ENCODE data around the gene INCA1.

INCA1 gene

DNA sequence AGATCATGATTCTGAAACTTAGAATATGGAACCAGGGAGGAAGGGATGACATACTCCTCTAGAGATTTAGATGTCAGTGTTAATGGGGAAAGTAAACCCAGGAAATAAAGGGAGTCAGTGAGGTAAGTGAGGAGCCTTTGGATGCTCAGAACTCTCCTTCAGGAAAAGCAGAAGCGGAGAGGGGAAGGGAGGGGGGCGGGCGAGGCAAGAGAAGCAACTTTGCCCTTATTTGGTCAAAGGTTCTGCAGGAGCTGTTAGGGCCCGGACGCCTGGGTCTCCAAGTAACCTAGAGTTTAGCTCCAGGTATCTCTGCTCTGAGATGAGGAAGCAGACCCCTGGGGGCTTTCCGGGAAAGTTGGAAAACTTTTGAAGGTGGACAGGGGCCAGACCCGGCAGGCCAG lies 50.3 kb downstream of the INCA1 start:
- H3K36me3 Mint-ChIP-seq (ENCODE audit: insufficient read depth) = peaks cover 56% of the 10 kb centered on the region
- H3K27ac Mint-ChIP-seq = peak overlapping the region; percentile 32 to 94
- peak in 1 of 3 experiments; percentile 11 for DNase-seq
- H3K9me3 Mint-ChIP-seq = no peaks in the 10 kb centered on the region
- peaks cover 57 to 62% of the 10 kb centered on the region in 2 donors for H3K4me1 Mint-ChIP-seq (ENCODE audit: low read depth in 2 of 2)
- H3K4me3 Mint-ChIP-seq = peak overlapping the region; percentile 94
- no peak for ATAC-seq (replicated peaks)
- H3K27me3 Mint-ChIP-seq = no peaks in the 10 kb centered on the region

DNA sequence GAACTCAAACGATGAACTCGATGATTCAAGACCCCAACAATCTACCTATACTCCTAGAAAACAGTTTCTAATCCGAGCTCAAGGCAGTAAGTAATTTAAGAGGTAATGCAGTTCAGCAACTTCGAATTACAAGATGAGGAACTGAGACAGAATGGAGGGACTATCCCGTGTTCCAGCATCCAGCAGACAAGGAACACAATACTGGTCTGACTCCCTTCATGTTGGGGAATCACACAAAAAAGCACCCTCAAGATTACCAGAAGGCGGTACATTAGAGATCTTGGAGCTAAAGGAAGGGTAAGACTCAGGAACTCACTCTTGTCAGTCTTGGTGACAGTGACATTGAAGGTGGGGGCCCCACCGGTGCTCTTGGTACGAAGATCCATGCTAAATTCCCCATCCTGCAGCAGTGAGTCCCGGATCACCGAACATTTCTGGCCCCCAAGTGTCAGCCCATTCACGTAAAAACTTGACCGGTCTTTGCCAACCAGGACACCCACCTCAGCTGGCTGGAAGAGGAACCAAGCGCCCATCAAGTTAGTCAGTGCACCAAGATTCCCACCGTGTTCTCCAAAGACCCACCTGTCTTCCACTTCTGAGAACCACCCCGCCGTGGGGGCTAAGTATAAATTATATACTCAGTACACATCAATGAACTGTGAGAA lies 50.9 kb downstream of the INCA1 start:
- DNase-seq = no peak
- no peak for ATAC-seq (replicated peaks)
- no peaks in the 10 kb centered on the region for H3K27me3 Mint-ChIP-seq
- H3K4me1 Mint-ChIP-seq (ENCODE audit: low read depth in 2 of 2) = peaks cover 63 to 64% of the 10 kb centered on the region in 2 donors
- H3K9me3 Mint-ChIP-seq = no peaks in the 10 kb centered on the region
- H3K36me3 Mint-ChIP-seq (ENCODE audit: insufficient read depth) = peaks cover 59% of the 10 kb centered on the region
- H3K4me3 Mint-ChIP-seq = peak overlapping the region; percentile 94
- H3K27ac Mint-ChIP-seq = peak overlapping the region; percentile 32 to 94

DNA sequence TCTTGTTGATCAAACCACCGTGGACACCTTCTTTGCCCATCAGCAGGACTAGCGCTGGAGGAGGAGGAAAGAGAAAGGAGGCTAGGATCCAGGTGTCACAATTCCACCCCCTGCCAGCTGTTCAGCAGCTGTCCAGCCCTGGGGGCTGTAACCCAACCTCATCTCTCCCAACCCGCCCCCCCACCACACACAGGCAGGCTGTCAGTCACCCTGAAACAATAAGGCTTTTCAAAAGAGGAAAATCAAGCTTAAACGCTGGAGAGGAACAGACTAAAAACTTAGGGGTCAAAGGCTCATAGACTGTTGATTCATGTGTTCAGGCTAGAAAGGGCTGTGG lies 51.4 kb downstream of the INCA1 start:
- DNase-seq = no peak
- no peak for ATAC-seq (replicated peaks)
- Mint-ChIP-seq H3K27me3 (no peaks in the 10 kb centered on the region), H3K27ac (peak overlapping the region; percentile 32 to 94), H3K4me3 (peak overlapping the region; percentile 94), H3K4me1 (ENCODE audit: low read depth in 2 of 2) (peaks cover 64 to 65% of the 10 kb centered on the region in 2 donors), H3K9me3 (no peaks in the 10 kb centered on the region), H3K36me3 (ENCODE audit: insufficient read depth) (peaks cover 64% of the 10 kb centered on the region)

DNA sequence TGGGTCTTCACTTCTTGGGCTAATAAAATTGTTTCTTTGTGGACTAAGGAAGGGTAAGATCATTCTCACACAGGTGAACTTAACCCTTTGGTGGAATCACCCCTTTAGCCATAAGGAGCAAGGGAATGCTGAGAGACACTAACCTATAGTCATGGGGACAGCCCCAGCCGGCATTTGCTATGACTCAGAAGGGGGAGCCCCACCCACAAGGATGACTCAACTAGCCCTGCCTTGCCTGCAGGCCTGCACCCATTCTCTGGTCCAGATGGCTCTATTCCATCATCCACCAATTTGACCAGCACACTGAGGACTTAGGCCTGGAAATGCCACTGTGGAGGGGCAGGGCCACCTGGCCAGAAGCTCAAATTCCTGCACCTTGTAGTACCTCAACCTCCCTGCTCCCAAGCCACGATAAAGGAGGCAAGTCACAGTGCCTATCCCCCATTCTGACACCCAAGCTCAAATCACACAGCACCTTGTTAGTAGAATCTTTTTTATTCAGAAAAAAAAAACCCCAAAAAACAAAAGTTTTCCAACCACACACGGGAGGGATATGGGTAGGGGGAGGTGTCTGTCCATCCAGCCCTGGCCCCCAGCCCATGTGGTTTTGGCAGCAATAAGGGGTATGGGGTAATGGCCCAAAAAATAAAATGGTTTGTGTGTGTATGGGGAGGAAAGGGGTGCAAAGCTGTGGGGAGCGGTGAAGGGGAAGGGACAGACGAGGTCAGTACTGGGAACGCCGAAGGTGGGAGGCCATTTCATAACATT lies 52.0 kb downstream of the INCA1 start:
- Mint-ChIP-seq H3K9me3 (no peaks in the 10 kb centered on the region), H3K4me3 (peak overlapping the region; percentile 94), H3K27me3 (no peaks in the 10 kb centered on the region), H3K4me1 (ENCODE audit: low read depth in 2 of 2) (peaks cover 61 to 63% of the 10 kb centered on the region in 2 donors), H3K27ac (peak overlapping the region; percentile 94 to 95), H3K36me3 (ENCODE audit: insufficient read depth) (peaks cover 68% of the 10 kb centered on the region)
- ATAC-seq (replicated peaks) (peak; percentile 25), DNase-seq (peak; percentile 59 to 65 (median 61))

DNA sequence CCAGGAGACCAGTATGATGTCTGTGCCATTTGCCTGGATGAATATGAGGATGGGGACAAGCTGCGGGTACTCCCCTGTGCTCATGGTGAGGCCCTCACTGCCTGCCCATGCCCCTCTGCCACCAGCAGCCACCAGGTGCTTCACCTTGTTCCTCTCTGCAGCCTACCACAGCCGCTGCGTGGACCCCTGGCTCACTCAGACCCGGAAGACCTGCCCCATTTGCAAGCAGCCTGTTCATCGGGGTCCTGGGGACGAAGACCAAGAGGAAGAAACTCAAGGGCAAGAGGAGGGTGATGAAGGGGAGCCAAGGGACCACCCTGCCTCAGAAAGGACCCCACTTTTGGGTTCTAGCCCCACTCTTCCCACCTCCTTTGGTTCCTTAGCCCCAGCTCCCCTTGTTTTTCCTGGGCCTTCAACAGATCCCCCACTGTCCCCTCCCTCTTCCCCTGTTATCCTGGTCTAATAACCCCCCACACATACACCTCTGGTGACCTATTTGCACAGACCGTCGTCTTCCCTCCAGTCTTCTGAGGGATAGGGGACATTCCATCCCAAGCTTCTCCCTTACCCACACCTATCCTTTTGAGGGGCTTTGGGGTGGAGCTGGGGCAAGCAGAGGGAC lies 52.7 kb downstream of the INCA1 start:
- Mint-ChIP-seq H3K4me3 (peak overlapping the region; percentile 94), H3K9me3 (no peaks in the 10 kb centered on the region), H3K27ac (peak overlapping the region; percentile 94 to 95), H3K36me3 (ENCODE audit: insufficient read depth) (peaks cover 73% of the 10 kb centered on the region), H3K4me1 (ENCODE audit: low read depth in 2 of 2) (peaks cover 59 to 60% of the 10 kb centered on the region in 2 donors), H3K27me3 (no peaks in the 10 kb centered on the region)
- DNase-seq = no peak
- ATAC-seq (replicated peaks) = no peak

DNA sequence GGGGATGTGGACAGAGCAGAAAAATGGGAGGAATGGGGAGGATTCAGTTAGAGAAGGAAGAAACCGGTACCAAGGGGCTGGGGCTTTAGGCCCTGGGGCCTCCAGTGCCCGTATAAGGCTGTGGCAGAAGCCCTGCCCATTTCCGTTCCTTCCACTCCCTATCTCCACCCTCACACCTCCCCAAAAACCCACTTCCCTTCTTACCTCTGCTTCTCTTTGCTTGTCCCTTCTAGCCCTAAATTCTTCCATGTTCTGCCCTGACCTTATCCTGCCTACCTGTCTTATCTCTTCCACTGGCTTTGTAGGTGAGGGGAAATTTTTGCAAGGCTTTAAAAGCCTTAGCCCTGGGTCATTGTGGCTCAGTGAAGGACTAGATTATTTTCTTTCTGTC lies 53.2 kb downstream of the INCA1 start:
- DNase-seq = peak in 2 of 3 experiments; percentile 35 to 39
- peak; percentile 8 for ATAC-seq (replicated peaks)
- Mint-ChIP-seq H3K9me3 (no peaks in the 10 kb centered on the region), H3K4me3 (peak overlapping the region; percentile 94), H3K27ac (peak overlapping the region; percentile 71 to 94), H3K4me1 (ENCODE audit: low read depth in 2 of 2) (peaks cover 62% of the 10 kb centered on the region in 2 donors), H3K27me3 (no peaks in the 10 kb centered on the region), H3K36me3 (ENCODE audit: insufficient read depth) (peaks cover 71% of the 10 kb centered on the region)

DNA sequence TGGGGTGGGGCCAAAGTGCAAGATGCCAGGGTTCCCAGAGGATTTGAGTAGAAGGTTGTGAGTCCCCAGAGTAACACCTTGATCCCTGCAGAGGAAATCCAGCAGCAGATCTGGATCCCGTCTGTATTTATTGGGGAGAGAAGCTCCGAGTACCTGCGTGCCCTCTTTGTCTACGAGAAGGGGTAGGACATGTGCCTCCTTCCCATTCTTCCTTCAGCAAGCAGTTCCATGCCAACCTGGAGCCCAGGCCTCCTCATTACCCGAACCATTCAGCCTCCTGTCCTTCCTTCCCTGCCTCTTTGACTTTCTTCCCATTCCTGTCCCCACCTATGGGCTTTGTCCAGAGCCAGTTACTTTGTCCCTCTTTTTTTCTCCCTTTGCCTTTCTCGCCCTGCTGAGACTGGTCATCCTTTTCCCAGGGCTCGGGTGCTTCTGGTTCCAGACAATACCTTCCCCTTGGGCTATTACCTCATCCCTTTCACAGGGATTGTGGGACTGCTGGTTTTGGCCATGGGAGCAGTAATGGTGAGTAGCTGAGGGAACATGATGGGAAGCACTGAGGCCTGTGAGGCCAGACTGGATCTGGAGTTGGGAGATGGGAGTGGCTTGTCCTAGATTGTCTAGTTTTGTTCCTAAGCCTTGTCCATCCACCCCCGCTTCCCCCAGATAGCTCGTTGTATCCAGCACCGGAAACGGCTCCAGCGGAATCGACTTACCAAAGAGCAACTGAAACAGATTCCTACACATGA lies 54.4 kb downstream of the INCA1 start:
- Mint-ChIP-seq H3K4me3 (peak overlapping the region; percentile 94), H3K9me3 (no peaks in the 10 kb centered on the region), H3K27ac (peak overlapping the region; percentile 71 to 93), H3K27me3 (no peaks in the 10 kb centered on the region), H3K4me1 (ENCODE audit: low read depth in 2 of 2) (peaks cover 69 to 72% of the 10 kb centered on the region in 2 donors), H3K36me3 (ENCODE audit: insufficient read depth) (peaks cover 66% of the 10 kb centered on the region)
- DNase-seq (no peak), ATAC-seq (replicated peaks) (no peak)

DNA sequence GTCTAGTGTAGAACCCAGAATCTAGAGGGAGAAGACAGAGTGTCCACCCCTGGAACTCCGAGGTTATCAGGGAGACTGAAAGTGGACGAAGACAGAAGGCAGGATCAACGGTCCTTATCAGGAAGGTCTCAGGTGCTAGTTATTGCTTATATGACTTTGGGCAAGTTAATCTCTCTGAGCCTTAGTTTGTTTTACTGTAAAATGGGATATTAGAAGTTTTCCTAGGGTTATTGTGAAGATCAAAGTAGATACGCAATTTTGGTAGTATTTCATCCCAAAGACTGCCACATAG lies 56.1 kb downstream of the INCA1 start:
- Mint-ChIP-seq H3K36me3 (ENCODE audit: insufficient read depth) (peaks cover 60% of the 10 kb centered on the region), H3K4me3 (peak overlapping the region; percentile 94), H3K27me3 (no peaks in the 10 kb centered on the region), H3K9me3 (no peaks in the 10 kb centered on the region), H3K4me1 (ENCODE audit: low read depth in 2 of 2) (peaks cover 61 to 67% of the 10 kb centered on the region in 2 donors), H3K27ac (peak overlapping the region; percentile 93)
- no peak for ATAC-seq (replicated peaks)
- DNase-seq = no peak

DNA sequence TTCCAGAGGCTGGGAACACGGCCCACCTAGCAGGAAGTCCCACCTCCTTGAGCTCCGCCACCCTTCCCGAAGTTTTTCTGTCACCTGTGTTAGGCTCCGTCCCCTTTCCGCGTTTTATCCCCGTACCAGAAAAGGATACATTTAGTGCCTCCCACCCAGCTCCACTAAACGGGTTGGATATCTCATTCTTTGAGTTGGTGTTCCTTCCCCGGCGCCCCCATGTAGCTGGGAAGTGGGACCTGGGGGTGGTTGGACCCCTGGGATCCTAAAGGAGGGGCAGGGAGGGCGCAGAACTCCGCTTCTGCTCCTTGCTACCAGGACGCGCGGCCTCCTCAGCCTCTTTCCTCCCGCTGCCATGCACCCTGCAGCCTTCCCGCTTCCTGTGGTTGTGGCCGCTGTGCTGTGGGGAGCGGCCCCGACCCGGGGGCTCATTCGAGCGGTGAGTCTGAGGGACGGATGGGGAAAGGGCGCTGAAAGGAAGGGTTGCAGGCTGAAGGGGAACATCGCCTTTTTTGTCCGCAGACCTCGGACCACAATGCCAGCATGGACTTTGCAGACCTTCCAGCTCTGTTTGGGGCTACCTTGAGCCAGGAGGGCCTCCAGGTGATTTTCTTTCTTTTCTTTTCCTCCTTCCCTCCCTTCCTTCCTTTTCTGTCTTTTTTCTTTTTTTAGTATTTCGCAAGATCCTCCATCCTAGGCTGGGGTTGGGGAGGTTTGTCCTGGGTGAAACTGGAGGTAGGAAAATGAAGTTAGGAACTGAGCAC lies 56.6 kb downstream of the INCA1 start:
- ATAC-seq (replicated peaks) (no peak), DNase-seq (no peak)
- Mint-ChIP-seq H3K27ac (peak overlapping the region; percentile 93), H3K4me1 (ENCODE audit: low read depth in 2 of 2) (peaks cover 64% of the 10 kb centered on the region in 2 donors), H3K27me3 (no peaks in the 10 kb centered on the region), H3K36me3 (ENCODE audit: insufficient read depth) (peaks cover 58% of the 10 kb centered on the region), H3K4me3 (peak overlapping the region; percentile 94), H3K9me3 (no peaks in the 10 kb centered on the region)

DNA sequence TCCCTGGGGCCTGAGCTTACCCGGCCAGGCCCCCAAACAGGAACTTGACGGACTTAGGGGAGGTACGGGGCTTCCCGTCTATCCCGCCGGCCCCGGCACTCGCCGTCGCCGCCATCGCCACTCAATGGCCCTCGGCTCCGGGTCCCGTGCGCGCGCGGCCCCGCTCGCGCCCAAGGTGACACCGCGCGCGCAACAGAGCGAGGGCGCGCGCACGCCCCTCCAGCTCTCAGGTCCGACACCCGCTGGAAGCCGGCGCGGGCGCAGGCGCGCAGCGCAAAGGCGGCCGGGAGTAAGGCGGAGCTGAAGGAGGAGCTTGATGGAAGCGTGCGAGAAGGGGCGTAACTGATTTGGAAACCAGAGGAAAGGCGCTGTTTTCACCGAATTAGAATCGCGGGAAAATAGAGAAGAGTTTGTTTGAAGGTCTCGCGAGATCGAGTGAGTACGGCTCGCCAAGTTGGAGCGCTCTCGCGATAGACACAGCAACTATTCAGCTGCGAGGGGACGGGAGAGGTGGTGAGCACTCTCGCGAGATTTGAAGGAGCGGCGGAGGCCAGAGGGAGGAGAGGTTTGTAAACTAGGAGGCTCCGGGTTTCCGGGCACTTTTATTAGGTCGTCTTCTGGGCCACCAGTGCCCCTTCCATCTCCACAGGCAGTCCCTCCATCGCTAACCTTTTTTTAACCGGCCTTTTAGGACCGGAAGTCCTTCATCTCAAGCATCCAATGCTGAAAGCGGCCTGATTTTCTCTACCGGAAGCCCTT lies 57.3 kb downstream of the INCA1 start, which contains the start of the genes RNF167 and SLC25A11:
Gene RNF167 (plus strand): TSS at position 473 of the 759 bp plus-strand sequence. CDS start 642 bp downstream, outside the sequence.
Gene SLC25A11 (minus strand): TSS at position 251 of the 759 bp plus-strand sequence. CDS start 136 bp downstream, at position 115.
- peak; percentile 93 to 98 (median 95) for DNase-seq
- H3K27ac Mint-ChIP-seq = peak within 1 kb of the TSS; percentile 93
- peaks cover 57 to 58% of the 10 kb centered on the region in 2 donors for H3K4me1 Mint-ChIP-seq (ENCODE audit: low read depth in 2 of 2)
- no peaks in the 10 kb centered on the region for H3K9me3 Mint-ChIP-seq
- peak within 1 kb of the TSS; percentile 94 for H3K4me3 Mint-ChIP-seq
- no peaks in the 10 kb centered on the region for H3K27me3 Mint-ChIP-seq
- H3K36me3 Mint-ChIP-seq (ENCODE audit: insufficient read depth) = peaks cover 51% of the 10 kb centered on the region
- ATAC-seq (replicated peaks) = peak; percentile 84

DNA sequence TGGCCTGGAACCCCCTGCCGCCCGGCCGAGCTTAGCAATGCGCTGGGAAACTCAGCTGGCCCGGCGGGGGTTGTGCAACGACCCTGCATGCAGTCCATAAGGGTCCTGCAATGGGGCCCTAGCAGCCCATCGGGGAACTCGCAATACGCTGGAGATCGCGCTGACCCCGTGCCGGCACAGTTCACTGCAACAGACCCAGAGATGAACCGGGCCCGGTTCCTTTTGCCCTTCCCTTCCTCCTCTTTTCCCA lies 57.9 kb downstream of the INCA1 start:
- Mint-ChIP-seq H3K4me1 (ENCODE audit: low read depth in 2 of 2) (peaks cover 54 to 55% of the 10 kb centered on the region in 2 donors), H3K36me3 (ENCODE audit: insufficient read depth) (peaks cover 46% of the 10 kb centered on the region), H3K4me3 (peak overlapping the region; percentile 94), H3K9me3 (no peaks in the 10 kb centered on the region), H3K27ac (peak overlapping the region; percentile 93), H3K27me3 (no peaks in the 10 kb centered on the region)
- DNase-seq = no peak
- ATAC-seq (replicated peaks) = peak; percentile 1
